HepG2 (cell line): ENCODE measurements around the gene KMT5C. TPM values are rescaled to one million over a fixed set of nuclear protein-coding genes. Genes with fewer than 3 reads are reported as not detected.

Source experiments
- CBX5 ChIP-seq: sonication (generic); formaldehyde crosslinking; IDR thresholded peaks from 2 replicates; pipeline ENCODE4 v1.4.0; 2020; ENCODE audit warnings: missing genetic modification reagents, borderline replicate concordance
- ELF3 ChIP-seq: IDR thresholded peaks from 2 replicates; pipeline ENCODE4 v1.6.1; 2016; ENCODE audit warnings: missing genetic modification reagents, missing compliant biosample characterization
- HMGXB4 ChIP-seq, 2 experiments: sonication (generic) in 1 of 2; formaldehyde crosslinking in 1 of 2; IDR thresholded peaks; 2 replicates each; pipeline versions ENCODE4 v1.4.0 to v1.6.1; 2018 to 2020; ENCODE audit warnings: missing genetic modification reagents in 2 of 2, borderline replicate concordance in 1 of 2, low read depth in 1 of 2, mild to moderate bottlenecking in 1 of 2, missing biosample characterization in 1 of 2
- IKZF5 ChIP-seq: IDR thresholded peaks from 2 replicates; pipeline ENCODE4 v1.6.1; 2018; ENCODE audit warnings: missing genetic modification reagents, mild to moderate bottlenecking, missing compliant biosample characterization
- KDM2A ChIP-seq: sonication (generic); formaldehyde crosslinking; IDR thresholded peaks from 2 replicates; pipeline ENCODE4 v1.4.0; 2020; ENCODE audit warnings: low read depth, missing genetic modification reagents, borderline replicate concordance
- LCORL ChIP-seq, 2 experiments: fragments of 450-650 bp in 1 of 2; sonication (generic) in 1 of 2; formaldehyde crosslinking in 1 of 2; IDR thresholded peaks; 2 replicates each; pipeline versions ENCODE4 v1.5.0 to v1.6.1; 2017 to 2020; ENCODE audit warnings: antibody characterized with exemption in 1 of 2, missing genetic modification reagents in 1 of 2
- NFKB2 ChIP-seq: sonication (generic); formaldehyde crosslinking; IDR thresholded peaks from 2 replicates; pipeline ENCODE4 v1.4.0; 2020; ENCODE audit warnings: missing genetic modification reagents, borderline replicate concordance
- RXRB ChIP-seq: IDR thresholded peaks from 2 replicates; pipeline ENCODE4 v1.6.1; 2016; ENCODE audit warnings: borderline replicate concordance, missing genetic modification reagents, missing compliant biosample characterization
- SP1 ChIP-seq, 2 experiments: fragments of 450-650 bp in 1 of 2; sonication (generic) in 1 of 2; formaldehyde crosslinking in 1 of 2; IDR thresholded peaks; 2 replicates each; pipeline versions ENCODE4 v1.4.0 to v1.6.1; 2016 to 2020; ENCODE audit warnings: missing genetic modification reagents in 1 of 2
- SRY ChIP-seq: sonication (generic); formaldehyde crosslinking; IDR thresholded peaks from 2 replicates; pipeline ENCODE4 v1.8.0; 2022; ENCODE audit warnings: mild to moderate bottlenecking, missing genetic modification reagents
- TFDP2 ChIP-seq: sonication (generic); formaldehyde crosslinking; IDR thresholded peaks from 2 replicates; pipeline ENCODE4 v1.4.0; 2020; ENCODE audit warnings: missing genetic modification reagents
- ZBTB7A ChIP-seq: sonication (generic); formaldehyde crosslinking; IDR thresholded peaks from 2 replicates; pipeline ENCODE4 v1.8.0; 2022; ENCODE audit warnings: mild to moderate bottlenecking, missing genetic modification reagents
- ZBTB7B ChIP-seq: sonication (generic); formaldehyde crosslinking; IDR thresholded peaks from 2 replicates; pipeline ENCODE4 v1.4.0; 2020; ENCODE audit warnings: missing genetic modification reagents
- ZFP91 ChIP-seq: sonication (generic); formaldehyde crosslinking; IDR thresholded peaks from 2 replicates; pipeline ENCODE4 v1.9.0; 2022; ENCODE audit warnings: missing genetic modification reagents, mild to moderate bottlenecking, borderline replicate concordance
- ZNF136 ChIP-seq: sonication (generic); formaldehyde crosslinking; IDR thresholded peaks from 2 replicates; pipeline ENCODE4 v1.8.1; 2022; ENCODE audit warnings: low read depth, mild to moderate bottlenecking, moderate library complexity, missing genetic modification reagents
- ZNF276 ChIP-seq: sonication (generic); formaldehyde crosslinking; IDR thresholded peaks from 2 replicates; pipeline ENCODE4 v1.4.0; 2020; ENCODE audit warnings: mild to moderate bottlenecking, low read depth, missing genetic modification reagents
- ZNF326 ChIP-seq: sonication (generic); formaldehyde crosslinking; IDR thresholded peaks from 2 replicates; pipeline ENCODE4 v1.4.0; 2020; ENCODE audit warnings: missing genetic modification reagents, borderline replicate concordance
- ZNF33B ChIP-seq: sonication (generic); formaldehyde crosslinking; IDR thresholded peaks from 2 replicates; pipeline ENCODE4 v1.5.1; 2020; ENCODE audit warnings: mild to moderate bottlenecking, missing genetic modification reagents
- ZNF460 ChIP-seq: sonication (generic); formaldehyde crosslinking; IDR thresholded peaks from 2 replicates; pipeline ENCODE4 v1.5.1; 2020; ENCODE audit warnings: missing genetic modification reagents, mild to moderate bottlenecking, borderline replicate concordance
- polyA plus RNA-seq, 8 experiments: library from polyadenylated mRNA; depleted of rRNA in 3 of 8; stranded (reverse) in 7 of 8; unstranded in 1 of 8; fragments of >200 nt; fragmentation: Illumina TruSeq in 4 of 8; extraction: Trizol in 4 of 8; gene quantifications; 2 replicates each; pipeline versions ENCODE4 v1.2.1 to v1.2.3, GENCODE V29; 2011 to 2016; ENCODE audit warnings: low read depth in 4 of 8, missing spikeins in 1 of 8, mixed read lengths in 1 of 8; ENCODE audit not compliant: insufficient read depth in 1 of 8
- total RNA-seq, 5 experiments: library from RNA; depleted of rRNA; stranded (reverse); fragments of >200 nt; fragmentation: Illumina TruSeq; extraction: Trizol; gene quantifications; 2 replicates each; pipeline ENCODE4 v1.2.3, GENCODE V29; 2016; ENCODE audit warnings: low read depth in 1 of 5

Gene KMT5C
- total and polyA plus RNA-seq, 2 of the 13 experiments (the other 11 are each of a cell fraction or from before 2014, with no cell fraction given), result 5.5 to 9.0 TPM

GRCh38 chr19:55301459-55302317 is 38.0 kb upstream of the KMT5C start (continued):
- TF ChIP-seq ZNF276 (CRISPR knock-in tag) (peak; percentile 56; the same call in 1 of the 2 replicates), HMGXB4 (CRISPR knock-in tag; IDR thresholded peaks at IDR 0.05; ENCODE audit: borderline replicate concordance in 1 of 2, low read depth in 1 of 2) (peak; percentile 59 to 66), NFKB2 (no peak), SRY (0 out of 2 replicates have a peak, but pooled peaks have one; percentile 18), IKZF5 (CRISPR knock-in tag) (0 out of 2 replicates have a peak, but pooled peaks have one; percentile 39), ZBTB7A (CRISPR knock-in tag) (peak; percentile 93), CBX5 (0 out of 2 replicates have a peak, but pooled peaks have one; percentile 14), RXRB (CRISPR knock-in tag) (peak; percentile 34; the same call in 1 of the 2 replicates), ZNF136 (CRISPR knock-in tag) (0 out of 2 replicates have a peak, but pooled peaks have one; percentile 61), ZBTB7B (CRISPR knock-in tag) (peak; percentile 87), SP1 (IDR thresholded peaks at IDR 0.05) (no peak), SP1 (CRISPR knock-in tag; IDR thresholded peaks at IDR 0.05) (0 out of 2 replicates have a peak, but pooled peaks have one; percentile 44), ZNF33B (CRISPR knock-in tag) (peak; percentile 4; the same call in 1 of the 2 replicates), ELF3 (CRISPR knock-in tag) (0 out of 2 replicates have a peak, but pooled peaks have one; percentile 11), ZNF326 (no peak), TFDP2 (CRISPR knock-in tag) (no peak), LCORL (IDR thresholded peaks at IDR 0.05) (no peak), LCORL (CRISPR knock-in tag; IDR thresholded peaks at IDR 0.05) (peak; percentile 35; the same call in 1 of the 2 replicates), ZNF460 (CRISPR knock-in tag) (no peak), ZFP91 (CRISPR knock-in tag) (peak; percentile 75; the same call in 1 of the 2 replicates), KDM2A (CRISPR knock-in tag) (0 out of 2 replicates have a peak, but pooled peaks have one; percentile 61)
